Fibroblast of skin of scalp (primary cell): ENCODE measurements around the gene BICD1.
"Not testable (repeated sequence)": the region's sequence is repeated elsewhere in the genome, so short reads cannot be mapped to it uniquely, and the experiment has no call there.

Experiments used
- DNase-seq: peaks from one replicate; pipeline ENCODE4 v3.0.0-alpha.2; 2013

Gene BICD1

GRCh38 chr12:32196250-32197198, 89.9 kb downstream of the BICD1 start:
- DNase-seq, result no peak

- peak; percentile 9 for DNase-seq
These were observed 90.8 kb downstream of the BICD1 start for GRCh38 chr12:32197421-32197820.

GRCh38 chr12:32198555-32198954, 91.9 kb downstream of the BICD1 start:
- no peak for DNase-seq

- DNase-seq, result peak; percentile 5
These were observed 94.4 kb downstream of the BICD1 start for GRCh38 chr12:32201096-32201495.

- DNase-seq, result no peak
These were observed 95.3 kb downstream of the BICD1 start for GRCh38 chr12:32201976-32202375.

- peak; percentile 10 for DNase-seq
These were observed 99.1 kb downstream of the BICD1 start for GRCh38 chr12:32205731-32206130.

- DNase-seq, result no peak
These were observed 101.7 kb downstream of the BICD1 start for GRCh38 chr12:32208355-32208754.

GRCh38 chr12:32211066-32211899, 104.6 kb downstream of the BICD1 start:
- no peak for DNase-seq

GRCh38 chr12:32211900-32212156, 105.2 kb downstream of the BICD1 start:
- DNase-seq, result no peak

GRCh38 chr12:32214723-32215122, 108.1 kb downstream of the BICD1 start:
- no peak for DNase-seq

- peak; percentile 87 for DNase-seq
These were observed 111.0 kb downstream of the BICD1 start for GRCh38 chr12:32217354-32218310.

GRCh38 chr12:32223941-32224340, 117.3 kb downstream of the BICD1 start:
- DNase-seq, result no peak

- DNase-seq, result no peak
These were observed 120.1 kb downstream of the BICD1 start for GRCh38 chr12:32226768-32227167.

GRCh38 chr12:32229971-32230612, 123.4 kb downstream of the BICD1 start:
- no peak for DNase-seq

GRCh38 chr12:32230613-32230993, 124.0 kb downstream of the BICD1 start:
- no peak for DNase-seq

GRCh38 chr12:32231361-32231760, 124.7 kb downstream of the BICD1 start:
- not testable (repeated sequence) for DNase-seq

GRCh38 chr12:32233568-32233967, 126.9 kb downstream of the BICD1 start:
- no peak for DNase-seq

- DNase-seq, result no peak
These were observed 128.6 kb downstream of the BICD1 start for GRCh38 chr12:32235251-32235650.

- DNase-seq, result no peak
These were observed 133.5 kb downstream of the BICD1 start for GRCh38 chr12:32240162-32240561.

- no peak for DNase-seq
These were observed 134.2 kb downstream of the BICD1 start for GRCh38 chr12:32240831-32241230.

- DNase-seq, result no peak
These were observed 136.0 kb downstream of the BICD1 start for GRCh38 chr12:32242641-32243040.
